Left renal cortex interstitium (tissue), 4 donors: Measurements from ENCODE around the gene PTPRU. TPM values are rescaled to one million over a fixed set of nuclear protein-coding genes. Genes with fewer than 3 reads are reported as not detected.

Experiments
- DNase-seq, 4 donors: peaks; one replicate each; pipeline ENCODE4 v3.0.0-alpha.2; 2013; ENCODE audit warnings: low read depth in 4 of 4, low spot score in 2 of 4, missing footprints in 1 of 4
- polyA plus RNA-seq, 4 donors: library from polyadenylated mRNA; unstranded; fragments of 120-200 nt; gene quantifications; one replicate each; pipeline ENCODE4 v1.2.1, GENCODE V29; 2013; ENCODE audit not compliant: insufficient read length in 4 of 4

The PTPRU gene
- polyA plus RNA-seq, 4 donors: 13.0 to 19.2 (median 14.5) TPM

DNA sequence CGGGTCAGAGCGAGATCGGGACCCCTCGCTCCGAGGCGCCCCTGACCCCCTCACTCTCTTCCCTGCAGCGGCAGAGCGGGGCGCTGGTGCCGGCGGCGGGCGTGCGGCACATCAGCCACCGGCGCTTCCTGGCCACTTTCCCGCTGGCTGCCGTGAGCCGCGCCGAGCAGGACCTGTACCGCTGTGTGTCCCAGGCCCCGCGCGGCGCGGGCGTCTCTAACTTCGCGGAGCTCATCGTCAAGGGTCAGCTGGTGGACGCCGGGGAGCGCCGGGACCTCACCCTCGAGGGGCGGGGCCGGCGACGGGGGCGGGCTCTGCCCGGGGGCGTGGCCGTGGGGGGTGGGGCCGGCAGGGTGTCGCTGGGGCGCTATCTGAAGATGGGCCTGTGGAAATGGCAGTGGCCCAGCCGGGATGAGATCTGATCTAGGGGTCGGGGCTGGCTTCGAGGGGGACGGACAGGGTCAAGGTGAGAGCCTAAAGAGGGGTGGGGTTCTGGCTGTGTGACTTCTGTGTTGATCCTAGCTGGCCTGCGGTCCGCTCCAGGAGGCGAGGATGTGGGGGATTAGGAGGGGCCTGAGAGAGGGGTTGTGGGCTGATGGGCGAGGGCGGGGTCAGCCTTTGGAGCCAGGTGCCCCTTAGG, 23.6 kb downstream of the PTPRU start:
- no peak for DNase-seq

DNA sequence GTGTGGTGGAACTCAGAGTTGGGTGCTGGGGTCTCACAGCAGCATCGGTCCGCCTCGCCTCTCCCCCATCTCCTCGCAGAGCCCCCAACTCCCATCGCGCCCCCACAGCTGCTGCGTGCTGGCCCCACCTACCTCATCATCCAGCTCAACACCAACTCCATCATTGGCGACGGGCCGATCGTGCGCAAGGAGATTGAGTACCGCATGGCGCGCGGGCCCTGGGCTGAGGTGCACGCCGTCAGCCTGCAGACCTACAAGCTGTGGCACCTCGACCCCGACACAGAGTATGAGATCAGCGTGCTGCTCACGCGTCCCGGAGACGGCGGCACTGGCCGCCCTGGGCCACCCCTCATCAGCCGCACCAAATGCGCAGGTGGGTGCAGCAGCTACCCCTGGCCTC, 24.2 kb downstream of the PTPRU start:
- no peak for DNase-seq

- no peak for DNase-seq
Measured at GRCh38 chr1:29264773-29265389, 28.6 kb downstream of the PTPRU start.

DNA sequence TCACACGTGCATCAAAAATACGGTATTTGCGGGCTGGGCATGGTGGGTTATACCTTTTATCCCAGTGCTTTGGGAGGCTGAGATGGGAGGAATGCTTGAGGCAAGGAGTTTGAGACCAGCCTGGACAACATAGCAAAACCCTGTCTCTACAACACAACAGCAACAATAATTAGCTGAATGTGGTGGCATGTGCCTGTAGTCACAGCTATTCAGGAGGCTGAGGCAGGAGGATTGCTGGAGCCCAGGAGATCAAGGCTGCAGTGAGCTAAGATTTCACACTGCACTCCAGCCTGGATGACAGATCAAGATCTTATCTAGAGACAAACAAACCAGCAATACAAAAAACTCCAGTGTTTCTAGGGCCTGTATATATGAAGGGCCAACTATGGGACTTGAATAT, 30.6 kb downstream of the PTPRU start:
- no peak for DNase-seq

DNA sequence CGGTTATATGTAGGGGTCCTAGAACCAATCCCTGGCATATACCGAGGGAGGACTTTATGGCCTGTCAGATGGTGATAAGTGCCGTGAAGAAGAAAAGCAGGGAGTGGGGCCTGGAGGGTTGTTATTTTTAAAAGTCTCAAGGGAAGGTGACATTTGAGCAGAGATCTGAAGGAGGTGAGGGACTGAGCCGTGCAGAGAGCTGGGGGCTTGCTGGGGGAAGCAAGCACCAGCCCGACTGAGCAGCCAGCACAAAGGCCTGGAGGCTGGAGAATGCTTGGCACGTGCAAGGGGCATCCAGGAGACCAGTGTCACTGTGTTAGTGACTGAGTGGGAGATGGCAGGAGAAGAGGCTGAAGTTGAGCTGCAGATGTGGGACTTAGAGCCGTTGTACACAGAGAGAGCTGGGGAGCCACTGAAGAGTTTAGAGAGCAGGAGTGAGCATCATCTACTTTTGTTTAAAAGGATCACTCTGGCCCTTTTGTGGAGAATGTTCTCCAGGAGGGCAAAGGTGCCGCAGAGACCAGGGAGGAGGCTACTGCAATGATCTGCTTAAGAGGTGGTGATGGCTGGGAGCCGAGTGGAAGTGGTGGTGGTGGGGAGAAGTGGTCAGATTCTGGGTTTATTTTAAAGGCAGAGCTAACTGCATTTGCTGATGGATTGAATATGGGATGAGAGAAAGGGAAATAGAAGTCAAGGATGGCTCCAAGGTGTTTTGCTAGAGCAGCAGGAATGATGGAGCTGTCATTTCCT, 31.2 kb downstream of the PTPRU start:
- DNase-seq: no peak

DNA sequence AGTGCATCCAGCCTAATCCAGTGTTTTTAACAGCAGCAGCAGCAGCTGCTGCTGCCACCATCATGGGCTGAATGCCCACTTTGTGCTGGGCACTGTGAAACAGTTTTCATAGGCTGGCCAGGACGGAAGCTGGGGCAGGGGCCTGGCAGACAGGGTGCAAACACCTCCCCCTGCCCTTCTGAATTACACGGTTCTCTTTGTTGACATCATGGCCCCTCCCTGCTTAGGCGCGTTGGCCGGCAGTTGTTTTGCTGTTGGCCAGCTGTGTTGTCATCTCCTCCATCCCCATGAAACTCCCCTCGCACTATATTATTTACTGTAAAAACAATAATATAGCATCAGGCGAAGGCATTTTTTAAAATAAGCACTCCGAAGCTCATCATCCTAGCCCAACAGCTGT, 33.1 kb downstream of the PTPRU start:
- DNase-seq: peak in 1 of 4 donors; percentile 49

DNA sequence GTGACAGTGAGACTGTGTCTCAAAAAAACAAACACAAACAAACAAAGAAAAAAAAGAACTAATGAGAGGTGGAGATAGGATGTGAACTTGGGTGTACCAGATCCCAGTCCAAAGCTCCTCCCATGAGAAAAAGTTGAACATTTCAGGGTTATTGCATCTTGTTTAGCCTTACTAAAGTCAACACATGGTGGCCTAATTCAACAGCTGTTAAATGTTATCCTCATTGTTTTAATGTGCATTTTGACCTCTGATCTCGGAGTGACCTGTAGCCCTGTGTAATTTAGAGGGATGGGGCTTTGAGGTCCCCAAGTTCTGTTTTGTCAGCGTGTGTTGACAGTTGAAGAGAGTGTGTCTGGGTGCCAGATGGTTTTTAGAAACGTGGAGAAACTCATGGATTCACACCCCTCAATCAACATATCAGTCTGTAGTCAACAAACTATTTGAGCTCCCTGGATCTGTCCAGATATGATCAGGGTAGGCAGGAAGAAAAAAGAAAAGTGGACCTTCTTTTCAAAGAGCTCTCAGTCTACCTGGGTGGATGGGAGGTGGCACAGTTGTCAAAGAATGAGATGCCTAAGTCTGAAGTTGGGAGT, 34.7 kb downstream of the PTPRU start:
- DNase-seq: no peak

DNA sequence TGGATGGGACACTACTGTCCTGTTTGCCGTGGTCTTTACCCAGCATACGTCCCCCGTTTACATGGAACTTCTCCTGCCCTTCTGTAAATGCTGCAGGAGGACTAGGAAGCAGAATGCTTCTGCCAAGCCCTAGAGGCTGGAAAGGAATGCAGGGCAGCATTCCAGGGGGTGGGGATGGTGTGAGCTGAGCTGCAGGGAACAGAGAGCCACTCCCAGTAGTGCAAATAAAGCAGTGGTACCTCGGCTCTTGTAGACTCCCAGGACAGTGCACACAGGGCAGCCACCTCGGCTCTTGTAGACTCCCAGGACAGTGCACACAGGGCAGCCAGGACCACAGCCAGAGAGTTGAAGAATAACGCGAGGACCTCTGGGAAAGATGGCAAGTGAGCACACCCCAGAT, 35.4 kb downstream of the PTPRU start:
- DNase-seq: peak in 1 of 4 donors; percentile 66

- DNase-seq: no peak
Measured at GRCh38 chr1:29272147-29272907, 36.0 kb downstream of the PTPRU start.

- no peak for DNase-seq
Measured at GRCh38 chr1:29275435-29275834, 39.1 kb downstream of the PTPRU start.

GRCh38 chr1:29278124-29278523, 41.8 kb downstream of the PTPRU start:
- DNase-seq: no peak

- DNase-seq: no peak
Measured at GRCh38 chr1:29279406-29279805, 43.1 kb downstream of the PTPRU start.

DNA sequence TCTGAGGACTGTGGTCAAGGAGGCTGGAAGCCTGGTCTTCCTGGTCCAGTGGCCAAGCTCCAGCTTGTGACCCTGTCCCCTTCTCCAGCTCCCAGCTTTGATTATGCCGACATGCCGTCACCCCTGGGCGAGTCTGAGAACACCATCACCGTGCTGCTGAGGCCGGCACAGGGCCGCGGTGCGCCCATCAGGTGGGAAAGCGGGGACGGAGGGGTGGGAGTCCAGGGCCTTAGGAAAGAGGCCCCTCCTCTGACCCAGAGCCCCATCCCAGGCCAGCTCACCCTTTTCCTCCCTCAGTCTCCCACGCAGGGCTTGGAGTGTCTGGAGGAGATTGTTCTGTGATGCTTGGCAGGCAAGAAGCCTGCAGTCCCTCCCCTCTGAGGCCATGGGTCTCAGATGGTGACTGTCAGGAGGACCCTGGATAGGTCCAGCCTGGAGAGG, 43.6 kb downstream of the PTPRU start:
- DNase-seq: no peak

GRCh38 chr1:29280409-29281131, 44.2 kb downstream of the PTPRU start:
- DNase-seq: no peak

DNA sequence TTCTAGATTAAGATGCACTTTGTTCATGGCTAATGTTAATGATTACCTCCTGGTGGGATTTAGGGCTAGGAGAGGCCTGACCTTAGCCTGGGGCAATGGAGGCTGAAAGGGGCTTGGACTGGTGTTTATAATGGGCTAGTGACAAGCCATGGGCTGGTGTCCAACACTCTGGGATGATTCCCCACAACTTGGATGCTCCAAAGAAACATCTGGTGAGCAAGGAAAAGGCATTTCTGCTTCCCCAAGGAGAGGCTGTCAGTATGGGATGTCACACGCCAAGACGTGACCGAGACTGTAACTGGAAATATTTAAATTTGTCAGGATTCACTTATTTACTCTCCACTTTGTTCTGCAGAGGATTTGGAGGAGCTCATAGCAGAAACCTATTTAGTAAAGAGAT, 45.2 kb downstream of the PTPRU start:
- DNase-seq: no peak

GRCh38 chr1:29282135-29282923, 46.0 kb downstream of the PTPRU start:
- no peak for DNase-seq

DNA sequence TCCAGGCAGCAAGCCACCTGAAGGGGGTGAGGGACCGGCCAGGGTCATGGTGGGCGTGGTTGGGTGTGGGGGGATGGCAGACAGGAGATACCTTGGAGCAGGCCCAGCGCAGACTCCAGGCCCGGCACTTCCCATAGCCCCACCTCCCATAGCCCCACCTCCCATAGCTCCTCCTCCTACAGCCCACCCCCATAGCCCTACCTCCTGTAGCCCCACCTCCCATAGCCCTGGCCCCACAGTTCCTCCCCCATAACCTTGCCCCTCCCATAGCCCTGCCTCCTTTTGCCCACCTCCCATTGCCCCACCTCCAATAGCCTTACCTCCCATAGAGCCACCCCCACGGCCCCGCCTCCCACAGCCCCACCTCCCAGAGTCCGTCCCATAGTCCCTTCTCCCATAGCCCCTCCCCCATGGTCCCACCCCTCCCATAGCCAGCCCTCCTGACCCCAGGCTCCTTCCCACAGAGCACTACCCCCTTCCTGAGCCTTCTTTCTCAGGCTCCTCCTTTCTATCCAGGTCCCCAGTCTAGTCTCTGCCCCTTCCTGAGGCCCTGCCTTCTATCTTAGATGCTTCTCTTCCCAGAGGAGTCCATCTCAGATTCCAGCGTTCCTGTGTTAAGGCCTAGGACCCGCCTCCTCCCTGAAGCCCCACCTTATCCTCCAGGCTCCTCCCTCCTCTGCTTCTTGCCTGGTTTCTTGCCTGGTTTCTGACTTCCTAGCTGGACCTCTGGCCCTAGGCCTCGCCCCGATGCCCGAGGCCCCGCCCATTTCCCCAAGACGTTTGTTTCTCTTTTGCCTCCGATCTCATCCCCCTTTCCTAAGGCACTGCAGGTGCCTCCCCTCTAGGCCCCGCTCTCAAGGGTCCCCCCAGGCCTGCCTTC, 46.8 kb downstream of the PTPRU start:
- no peak for DNase-seq

GRCh38 chr1:29283804-29284195, 47.5 kb downstream of the PTPRU start:
- DNase-seq: no peak
